KMS-11 (cell line): ENCODE results near the gene RHNO1.

ENCODE experiments used
- H2AFZ ChIP-seq: fragments of 200-600 bp; sonication (generic); 2 replicates; pipeline ENCODE4 v1.6.1; 2016; ENCODE audit warnings: antibody characterized with exemption, mixed run types, low read depth
- H3K27ac ChIP-seq: fragments of 200-600 bp; sonication (generic); 2 replicates; pipeline ENCODE4 v1.6.1; 2016; ENCODE audit warnings: mild to moderate bottlenecking, mixed run types
- H3K27me3 ChIP-seq: fragments of 200-600 bp; sonication (generic); 2 replicates; pipeline ENCODE4 v1.6.1; 2017; ENCODE audit warnings: mild to moderate bottlenecking, low read depth, mixed run types, moderate library complexity; ENCODE audit not compliant: insufficient read depth
- H3K36me3 ChIP-seq: fragments of 200-600 bp; sonication (generic); 2 replicates; pipeline ENCODE4 v1.6.1; 2017; ENCODE audit warnings: mild to moderate bottlenecking, mixed run types; ENCODE audit not compliant: insufficient read depth
- H3K4me1 ChIP-seq: fragments of 200-600 bp; sonication (generic); 2 replicates; pipeline ENCODE4 v1.6.1; 2016; ENCODE audit warnings: mild to moderate bottlenecking, low read depth, mixed run types; ENCODE audit not compliant: poor library complexity, severe bottlenecking
- H3K4me2 ChIP-seq: fragments of 200-600 bp; sonication (generic); 2 replicates; pipeline ENCODE4 v1.7.0; 2016; ENCODE audit warnings: mild to moderate bottlenecking, mixed run types
- H3K4me3 ChIP-seq: fragments of 200-600 bp; sonication (generic); IDR thresholded peaks from 2 replicates; pipeline ENCODE4 v1.6.1; 2017; ENCODE audit warnings: low read depth, low read length, mixed read lengths; ENCODE audit not compliant: insufficient read depth
- H3K79me2 ChIP-seq: fragments of 200-600 bp; sonication (generic); 2 replicates; pipeline ENCODE4 v1.6.1; 2016; ENCODE audit warnings: low read depth, mixed run types; ENCODE audit not compliant: insufficient read depth
- H3K9ac ChIP-seq: fragments of 200-600 bp; sonication (generic); 2 replicates; pipeline ENCODE4 v1.6.1; 2016; ENCODE audit warnings: mild to moderate bottlenecking, mixed run types
- H4K20me1 ChIP-seq: fragments of 200-600 bp; sonication (generic); 2 replicates; pipeline ENCODE4 v1.6.1; 2016; ENCODE audit warnings: mild to moderate bottlenecking, mixed run types; ENCODE audit not compliant: insufficient read depth
- CTCF ChIP-seq: fragments of 200-600 bp; sonication (generic); conservative IDR thresholded peaks from 2 replicates; pipeline ENCODE4 v1.6.1; 2017; ENCODE audit warnings: low read depth, mild to moderate bottlenecking, antibody characterized with exemption, low read length, moderate library complexity, mixed read lengths

RHNO1 gene

GRCh38 chr12:2841056-2841650, 35.9 kb upstream of the RHNO1 start:
- Histone ChIP-seq H3K9ac (no peak overlapping the region), H3K27me3 (no peaks in the 10 kb centered on the region), H3K4me3 (no peak overlapping the region), H2AFZ (no peak overlapping the region), H4K20me1 (no peaks in the 10 kb centered on the region), H3K4me2 (no peak overlapping the region), H3K4me1 (no peaks in the 10 kb centered on the region), H3K36me3 (no peaks in the 10 kb centered on the region), H3K79me2 (no peaks in the 10 kb centered on the region), H3K27ac (no peak overlapping the region)
- no peak for TF ChIP-seq CTCF

- Histone ChIP-seq H3K79me2 (no peaks in the 10 kb centered on the region), H3K27me3 (no peaks in the 10 kb centered on the region), H3K4me1 (no peaks in the 10 kb centered on the region), H3K27ac (no peak overlapping the region), H4K20me1 (no peaks in the 10 kb centered on the region), H3K36me3 (no peaks in the 10 kb centered on the region), H3K4me3 (no peak overlapping the region), H3K9ac (no peak overlapping the region), H2AFZ (no peak overlapping the region), H3K4me2 (no peak overlapping the region)
- no peak for TF ChIP-seq CTCF
These were observed 34.1 kb upstream of the RHNO1 start for GRCh38 chr12:2842948-2843347.

GRCh38 chr12:2844786-2845185, 32.2 kb upstream of the RHNO1 start:
- no peaks in the 10 kb centered on the region for H3K36me3 ChIP-seq
- H3K9ac ChIP-seq = no peak overlapping the region
- H3K27me3 ChIP-seq = no peaks in the 10 kb centered on the region
- no peaks in the 10 kb centered on the region for H4K20me1 ChIP-seq
- H3K79me2 ChIP-seq = no peaks in the 10 kb centered on the region
- H3K27ac ChIP-seq = no peak overlapping the region
- no peak overlapping the region for H2AFZ ChIP-seq
- no peak for TF ChIP-seq CTCF
- no peaks in the 10 kb centered on the region for H3K4me1 ChIP-seq
- no peak overlapping the region for H3K4me2 ChIP-seq
- no peak overlapping the region for H3K4me3 ChIP-seq

- H3K4me2 ChIP-seq = no peak overlapping the region
These were observed 31.7 kb upstream of the RHNO1 start for GRCh38 chr12:2845280-2845679.

More at GRCh38 chr12:2845280-2845679, 31.7 kb upstream of the RHNO1 start:
- no peaks in the 10 kb centered on the region for H3K36me3 ChIP-seq
- no peaks in the 10 kb centered on the region for H4K20me1 ChIP-seq
- H3K9ac ChIP-seq = no peak overlapping the region
- no peak overlapping the region for H3K4me3 ChIP-seq
- no peak for TF ChIP-seq CTCF
- H3K27ac ChIP-seq = no peak overlapping the region
- no peaks in the 10 kb centered on the region for H3K79me2 ChIP-seq
- no peaks in the 10 kb centered on the region for H3K27me3 ChIP-seq
- no peaks in the 10 kb centered on the region for H3K4me1 ChIP-seq
- H2AFZ ChIP-seq = no peak overlapping the region
